Measurements from ENCODE around the gene A4GALT. TPM values are rescaled to one million over a fixed set of nuclear protein-coding genes. Genes with fewer than 3 reads are reported as not detected.

Gene A4GALT, protein sequence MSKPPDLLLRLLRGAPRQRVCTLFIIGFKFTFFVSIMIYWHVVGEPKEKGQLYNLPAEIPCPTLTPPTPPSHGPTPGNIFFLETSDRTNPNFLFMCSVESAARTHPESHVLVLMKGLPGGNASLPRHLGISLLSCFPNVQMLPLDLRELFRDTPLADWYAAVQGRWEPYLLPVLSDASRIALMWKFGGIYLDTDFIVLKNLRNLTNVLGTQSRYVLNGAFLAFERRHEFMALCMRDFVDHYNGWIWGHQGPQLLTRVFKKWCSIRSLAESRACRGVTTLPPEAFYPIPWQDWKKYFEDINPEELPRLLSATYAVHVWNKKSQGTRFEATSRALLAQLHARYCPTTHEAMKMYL
- total RNA-seq (10 to 100 TPM; 23.5 to 51.0 (median 27.7) TPM), polyA plus RNA-seq (10 to 100 TPM in 2 of 3 donors, 1 to 10 TPM in 1; 1.6 to 17.3 (median 12.6) TPM)

DNA sequence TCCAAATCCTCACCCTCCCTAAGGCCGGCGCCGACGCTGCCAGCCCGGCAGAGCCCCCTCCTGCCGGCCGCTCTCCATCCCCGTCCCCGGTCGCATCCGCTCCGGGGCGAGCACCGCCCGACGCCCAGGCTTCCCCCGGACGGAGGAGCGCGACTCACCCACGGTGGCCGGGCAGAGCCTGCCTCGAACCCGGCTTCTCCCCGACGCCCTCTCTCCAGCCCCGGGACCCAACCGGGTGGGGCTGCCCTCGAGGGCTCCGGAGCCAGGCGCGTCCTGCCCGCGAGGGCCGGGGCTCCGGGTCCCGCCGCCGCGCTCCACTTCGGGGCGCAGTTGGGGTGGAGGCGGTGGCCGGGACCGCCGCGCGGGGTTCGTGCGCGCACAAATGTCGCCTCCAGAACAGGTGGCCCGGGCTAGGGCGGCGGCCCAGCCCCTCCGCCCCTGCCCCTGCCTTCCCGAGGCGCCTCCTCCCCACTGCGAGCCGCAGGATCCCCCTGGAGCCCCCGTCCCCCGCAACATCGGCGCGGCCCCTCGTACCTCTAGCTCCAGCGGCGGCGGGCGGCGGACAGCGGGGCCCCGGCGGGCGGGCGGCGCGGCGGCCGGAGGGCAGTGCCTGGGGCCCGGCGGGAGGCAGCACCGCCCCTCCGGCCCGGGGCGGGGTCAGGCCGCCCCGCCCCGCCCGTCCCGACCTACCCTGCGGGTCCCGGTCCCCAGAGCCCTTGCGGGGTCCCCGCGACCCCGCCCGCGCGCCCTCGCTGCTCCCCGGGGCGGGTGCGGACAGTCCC lies at the start of gene A4GALT:
A4GALT (minus strand) TSS at position 608 of the 782 bp plus-strand sequence. CDS start 26,919 bp downstream, outside the sequence.
- DNase-seq, result no peak

DNA sequence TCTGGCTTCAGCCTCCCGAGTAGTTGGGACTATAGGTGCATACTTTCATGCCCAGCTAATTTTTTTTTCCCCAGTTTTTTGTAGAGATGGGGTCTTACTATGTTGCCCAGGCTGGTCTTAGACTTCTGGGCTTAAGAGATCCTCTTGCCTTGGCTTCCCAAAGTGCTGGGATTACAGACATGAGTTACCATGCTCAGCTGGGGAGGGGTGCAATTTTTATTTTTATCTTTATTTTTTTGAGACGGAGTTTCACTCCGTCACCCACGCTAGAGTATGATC lies 49.7 kb upstream of the A4GALT start:
- no peak for DNase-seq
- peaks cover 0 to 14% (median 12%) of the 10 kb centered on the region in 4 donors for H3K4me1 ChIP-seq
- 79 to 87% methylated on average over 4 of the region's 4 CpGs for WGBS, 2 donors
- peak overlapping the region in 1 of 4 donors; percentile 25 for H3K27ac ChIP-seq
- H3K9me3 ChIP-seq, result no peaks in the 10 kb centered on the region
- peak overlapping the region in 3 of 4 donors; percentile 19 to 31 (median 25) for H3K4me3 ChIP-seq
- no peaks in the 10 kb centered on the region for H3K36me3 ChIP-seq
- intact Hi-C loops (cut with DNase I), result loop anchor here (5.0 kb wide), 1 partner anchor 108 kb away; no protein-coding TSS in a partner anchor
- TF ChIP-seq CTCF (IDR thresholded peaks at IDR 0.05), result no peak
- TF ChIP-seq EP300 (IDR thresholded peaks at IDR 0.05), result no peak
- no peak for TF ChIP-seq POLR2AphosphoS5 (IDR thresholded peaks at IDR 0.05)
- no peak for TF ChIP-seq POLR2A (IDR thresholded peaks at IDR 0.05)
- H3K27me3 ChIP-seq, result no peaks in the 10 kb centered on the region

More for the DNA sequence above, at the start of gene A4GALT:
- peaks cover 0 to 47% (median 39%) of the 10 kb centered on the region in 4 donors for H3K4me1 ChIP-seq
- H3K36me3 ChIP-seq, result no peaks in the 10 kb centered on the region
- no peaks in the 10 kb centered on the region for H3K9me3 ChIP-seq
- H3K27me3 ChIP-seq, result peaks cover 0 to 7% (median 0%) of the 10 kb centered on the region in 3 donors
- peak within 1 kb of the TSS; percentile 74 to 98 (median 88) for H3K4me3 ChIP-seq
- WGBS, 2 donors, result 1% methylated on average over 104 of the region's 104 CpGs
- H3K27ac ChIP-seq, result peak within 1 kb of the TSS; percentile 95 to 96 (median 96)
- no peak for TF ChIP-seq CTCF (IDR thresholded peaks at IDR 0.05)
- TF ChIP-seq EP300 (IDR thresholded peaks at IDR 0.05), result no peak
- no peak for TF ChIP-seq POLR2A (IDR thresholded peaks at IDR 0.05)
- peak in 2 of 4 donors; percentile 58 to 60 for TF ChIP-seq POLR2AphosphoS5 (IDR thresholded peaks at IDR 0.05)
- intact Hi-C loops (cut with DNase I), result no loop called here

DNA sequence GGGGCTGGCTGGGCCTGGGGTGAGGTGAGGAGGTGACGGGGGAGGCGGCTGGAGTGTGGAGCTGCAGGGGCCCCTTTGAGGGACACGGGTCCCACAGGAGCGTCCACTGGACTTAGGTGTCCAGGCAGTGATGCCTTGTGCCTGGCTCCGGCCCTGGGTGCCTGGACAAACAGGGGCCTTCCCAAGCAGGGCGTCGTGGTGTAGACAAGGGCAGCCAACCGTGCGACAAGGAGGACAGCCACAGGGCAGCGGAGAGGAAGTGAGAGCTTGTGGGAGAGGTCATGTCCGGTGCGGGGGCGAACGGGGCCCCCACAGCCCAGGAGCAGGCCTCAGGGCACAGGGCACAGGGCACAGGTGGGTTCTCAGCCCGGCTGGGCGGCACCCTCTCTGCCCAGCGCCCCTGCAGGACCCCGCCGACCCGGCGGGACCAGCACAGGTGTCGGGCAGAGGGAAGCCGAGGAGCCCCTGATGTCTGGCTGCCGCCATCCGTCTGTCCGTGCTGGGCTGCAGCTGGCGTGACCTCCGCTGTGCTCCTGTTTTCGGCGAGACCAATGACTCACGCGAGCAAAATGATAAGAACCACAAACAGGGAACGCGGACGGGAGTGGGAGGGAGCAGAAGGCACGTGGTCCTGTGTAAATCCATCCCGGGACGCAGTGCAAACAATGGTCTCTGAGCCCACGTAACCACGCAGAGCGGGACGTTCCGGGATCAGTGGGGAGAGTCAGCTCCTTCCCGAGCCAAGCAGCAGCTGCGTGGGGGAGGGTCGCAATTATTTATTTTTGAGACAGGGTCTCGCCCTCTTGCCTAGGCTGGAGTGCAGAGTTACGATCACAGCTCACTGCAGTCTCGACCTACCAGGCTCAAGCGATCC lies 49.1 kb upstream of the A4GALT start:
- 18 to 45% methylated on average over 50 of the region's 50 CpGs for WGBS, 2 donors
- intact Hi-C loops (cut with DNase I), result loop anchor here (5.0 kb wide), 1 partner anchor 108 kb away; no protein-coding TSS in a partner anchor
- Histone ChIP-seq H3K4me1 (peaks cover 0 to 14% (median 12%) of the 10 kb centered on the region in 4 donors), H3K27ac (peak overlapping the region in 1 of 4 donors; percentile 25), H3K9me3 (no peaks in the 10 kb centered on the region), H3K27me3 (no peaks in the 10 kb centered on the region), H3K4me3 (peak overlapping the region in 3 of 4 donors; percentile 19 to 31 (median 25)), H3K36me3 (no peaks in the 10 kb centered on the region)
- peak; percentile 85 for DNase-seq
- TF ChIP-seq POLR2AphosphoS5 (IDR thresholded peaks at IDR 0.05) (no peak), CTCF (IDR thresholded peaks at IDR 0.05) (no peak), EP300 (IDR thresholded peaks at IDR 0.05) (no peak), POLR2A (IDR thresholded peaks at IDR 0.05) (no peak)

DNA sequence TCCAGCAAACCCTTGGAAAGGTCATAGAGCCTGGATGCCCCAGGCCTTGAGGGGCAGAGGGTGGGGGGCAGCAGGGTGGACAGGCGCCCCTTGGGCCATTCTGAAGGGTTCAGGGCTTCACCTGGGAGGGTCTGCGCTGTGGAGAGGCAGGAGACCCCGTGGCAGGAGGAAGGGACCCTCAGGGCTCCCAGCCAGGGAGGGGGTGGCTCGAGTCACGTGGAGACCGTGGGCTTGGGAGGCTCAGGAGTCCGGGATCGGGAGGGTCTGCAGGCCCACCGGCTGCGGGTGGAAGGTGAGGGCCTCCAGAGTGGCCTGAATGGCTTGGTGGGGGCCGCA lies 48.5 kb upstream of the A4GALT start:
- Histone ChIP-seq H3K27ac (no peak overlapping the region), H3K36me3 (no peaks in the 10 kb centered on the region), H3K9me3 (no peaks in the 10 kb centered on the region), H3K4me1 (peaks cover 0 to 14% (median 12%) of the 10 kb centered on the region in 4 donors), H3K4me3 (no peak overlapping the region), H3K27me3 (no peaks in the 10 kb centered on the region)
- 89 to 90% methylated on average over 11 of the region's 11 CpGs for WGBS, 2 donors
- TF ChIP-seq POLR2AphosphoS5 (IDR thresholded peaks at IDR 0.05) (no peak), CTCF (IDR thresholded peaks at IDR 0.05) (no peak), POLR2A (IDR thresholded peaks at IDR 0.05) (no peak), EP300 (IDR thresholded peaks at IDR 0.05) (no peak)
- no peak for DNase-seq
- intact Hi-C loops (cut with DNase I), result no loop called here
